Activated CD4-positive, alpha-beta T cell treated with anti-CD3 and anti-CD28 coated beads for 1 hour (primary cell): ENCODE measurements around the gene ENOX1.
"Not testable (repeated sequence)": the region's sequence is repeated elsewhere in the genome, so short reads cannot be mapped to it uniquely, and the experiment has no call there.

Experiments used
- DNase-seq: peaks from one replicate; pipeline ENCODE4 v3.0.0-alpha.2; 2020

The ENOX1 gene

DNA sequence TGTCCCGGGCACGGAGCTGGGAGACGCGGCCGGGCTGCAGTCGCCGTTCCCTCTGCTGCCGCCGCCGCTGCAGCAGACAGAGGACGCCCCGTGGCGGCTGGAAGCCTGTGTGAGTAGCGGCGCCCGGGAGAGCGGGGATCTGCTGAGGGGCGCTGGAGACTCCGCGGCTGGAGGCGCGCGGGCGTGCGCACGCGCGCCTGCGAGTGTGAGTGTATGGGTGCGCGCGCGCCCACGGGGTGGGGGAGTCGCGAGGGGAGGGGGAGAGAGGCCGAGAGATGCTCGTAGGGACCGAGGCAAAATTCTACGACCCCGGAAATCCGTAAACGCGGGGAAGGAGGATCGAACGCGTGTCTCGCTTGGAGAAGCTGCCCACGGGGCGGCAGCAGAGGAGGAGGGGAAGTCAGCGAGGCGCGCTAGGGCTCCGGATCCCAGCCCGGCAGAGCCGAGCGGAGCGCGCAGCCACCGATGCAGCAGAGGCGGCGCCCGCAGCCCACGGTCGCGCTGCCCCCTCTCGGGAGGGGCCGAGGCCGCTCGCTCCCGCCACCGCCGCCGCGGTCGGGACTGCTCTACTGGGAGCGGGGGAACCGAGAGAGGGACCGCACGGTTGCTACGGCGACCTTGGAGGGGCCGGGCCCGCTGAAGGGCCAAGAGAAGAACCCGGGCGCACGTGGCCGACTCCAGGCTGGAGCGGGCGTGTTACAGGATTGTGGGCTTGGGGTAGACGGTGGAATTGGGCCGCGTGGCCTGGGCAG is at the start of gene ENOX1:
TSS of gene ENOX1 (minus strand) at position 207 of the 752 bp plus-strand sequence.
- DNase-seq, result no peak

DNA sequence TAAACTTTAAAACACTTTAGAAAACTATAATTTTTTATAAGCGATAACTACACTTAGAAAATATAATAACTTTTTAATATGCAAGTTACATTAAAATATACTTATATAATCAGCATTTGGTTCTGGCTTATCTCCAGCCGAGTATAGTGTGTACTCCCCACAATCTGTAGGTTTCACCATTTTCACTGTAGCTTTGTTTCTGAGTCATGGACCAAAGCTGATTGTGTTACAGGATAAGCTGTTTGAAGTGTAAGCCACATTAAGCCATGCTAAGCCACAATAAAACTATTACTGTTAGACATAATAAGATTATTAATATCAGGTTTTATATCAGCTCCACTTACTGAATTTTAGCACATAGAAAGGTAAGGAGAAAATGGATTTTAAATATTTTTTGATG is 48.9 kb upstream of the ENOX1 start:
- DNase-seq, result no peak

DNA sequence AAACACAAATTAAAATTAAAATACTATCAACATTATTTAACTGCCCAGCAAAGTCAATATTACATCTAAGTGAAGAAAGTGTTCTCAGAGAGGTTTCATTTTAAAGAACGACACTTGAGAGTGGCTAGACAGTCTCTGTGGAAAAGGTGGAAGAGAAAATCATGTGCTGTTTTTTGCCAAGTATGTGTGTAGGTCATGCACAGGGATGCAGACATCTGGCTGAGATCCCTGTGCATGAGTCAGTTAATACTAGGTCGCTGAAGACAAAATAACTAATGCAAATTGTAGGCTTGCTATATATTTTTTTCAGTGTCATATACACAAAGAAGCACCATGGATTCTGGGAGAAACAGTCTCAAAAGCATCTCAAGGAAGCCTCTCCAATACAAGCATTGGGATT is 44.3 kb upstream of the ENOX1 start:
- no peak for DNase-seq

DNA sequence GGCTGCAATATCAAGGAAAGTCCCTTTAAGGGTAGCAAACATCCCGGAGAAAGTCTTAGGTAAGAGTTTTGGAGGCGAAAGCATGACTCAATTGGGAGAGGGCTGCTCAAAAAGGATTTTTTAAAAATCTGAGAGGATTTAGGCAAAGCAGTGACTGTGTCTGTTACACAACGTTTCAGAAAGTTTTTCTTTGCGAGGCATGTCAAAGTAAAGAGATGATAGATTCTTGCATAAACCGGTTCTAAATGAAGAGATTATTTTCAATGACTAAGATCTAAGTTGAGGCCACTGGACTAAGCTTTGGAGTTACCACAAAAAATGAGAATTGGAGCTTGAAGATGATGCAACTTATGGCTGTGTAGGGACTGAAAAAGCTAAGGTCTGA is 43.7 kb upstream of the ENOX1 start:
- DNase-seq, result no peak

DNA sequence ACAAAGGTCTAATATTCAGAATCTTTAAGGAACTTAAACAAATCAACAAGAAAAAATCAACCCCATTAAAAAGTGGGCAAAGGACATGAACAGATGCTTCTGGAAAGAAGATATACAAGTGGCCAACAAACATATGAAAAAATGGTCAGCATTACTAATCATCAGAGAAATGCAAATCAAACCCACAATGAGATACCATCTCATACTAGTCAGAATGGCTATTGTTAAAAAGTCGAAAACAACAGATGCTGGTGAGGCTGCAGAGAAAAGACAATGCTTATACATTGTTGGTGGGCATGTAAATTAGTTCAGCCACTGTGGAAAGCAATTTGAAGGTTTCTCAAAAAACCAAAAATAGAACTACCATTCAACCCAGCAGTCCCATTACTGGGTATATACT is 37.9 kb upstream of the ENOX1 start:
- not testable (repeated sequence) for DNase-seq

DNA sequence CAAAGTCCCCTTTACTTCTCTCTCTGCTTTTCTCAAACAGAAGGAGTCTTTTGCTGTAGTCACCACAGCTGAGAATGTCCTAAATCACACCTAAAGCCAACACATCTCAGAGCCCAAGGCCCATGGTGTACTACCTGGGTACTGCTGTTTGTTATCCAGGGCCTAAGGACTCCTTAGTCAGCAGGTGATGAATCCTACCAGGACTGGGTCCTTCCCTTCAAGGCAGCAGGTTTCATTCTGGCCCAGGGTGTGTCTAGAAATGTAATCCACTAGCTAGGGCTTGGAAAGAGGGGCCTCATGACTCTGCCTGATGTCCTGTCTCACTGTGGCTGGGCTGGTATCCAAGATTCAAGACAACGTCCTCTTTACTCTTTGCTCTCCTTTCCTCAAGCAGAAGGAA is 36.2 kb upstream of the ENOX1 start:
- DNase-seq, result no peak

DNA sequence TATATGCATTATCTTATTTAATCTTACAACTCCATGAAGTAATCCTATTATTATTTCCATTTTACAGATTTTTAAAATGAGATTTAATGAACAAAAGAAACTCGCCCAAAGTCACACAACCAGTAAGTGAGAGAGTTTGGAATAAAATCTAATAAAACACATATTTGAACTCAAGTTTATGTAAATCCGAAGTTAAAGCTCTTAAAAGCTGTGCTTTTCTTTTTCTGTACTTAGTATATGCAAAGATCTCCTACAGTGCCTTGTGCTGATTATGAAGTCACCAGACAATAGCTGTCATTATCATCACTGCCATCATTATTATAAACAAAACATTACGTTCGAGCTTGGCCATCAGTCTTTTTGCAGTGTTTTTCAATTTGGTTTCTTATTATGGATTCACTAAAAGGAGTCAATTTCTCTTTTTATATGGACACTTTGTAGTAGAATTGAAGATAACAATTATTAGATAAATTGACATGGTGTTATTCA is 29.7 kb upstream of the ENOX1 start:
- no peak for DNase-seq

DNA sequence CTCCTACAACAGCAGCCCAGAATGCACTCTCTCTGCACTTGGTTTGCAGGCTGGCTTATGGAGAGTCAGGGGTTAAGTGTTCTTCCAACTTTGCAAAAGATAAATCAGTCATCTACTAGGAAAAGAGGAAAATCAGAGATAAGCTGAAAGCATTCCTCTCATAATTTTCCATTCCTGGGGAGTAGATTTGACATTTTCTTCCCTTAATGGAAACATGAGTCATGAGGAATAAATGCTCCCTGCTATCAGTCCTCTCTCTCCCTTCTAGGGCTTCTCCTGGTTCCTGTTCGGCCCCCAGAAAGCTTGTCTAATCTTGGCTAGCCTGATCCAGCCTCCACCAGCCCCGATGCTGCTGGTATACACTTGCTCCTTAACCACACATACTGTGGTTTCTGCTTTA is 28.4 kb upstream of the ENOX1 start:
- no peak for DNase-seq

DNA sequence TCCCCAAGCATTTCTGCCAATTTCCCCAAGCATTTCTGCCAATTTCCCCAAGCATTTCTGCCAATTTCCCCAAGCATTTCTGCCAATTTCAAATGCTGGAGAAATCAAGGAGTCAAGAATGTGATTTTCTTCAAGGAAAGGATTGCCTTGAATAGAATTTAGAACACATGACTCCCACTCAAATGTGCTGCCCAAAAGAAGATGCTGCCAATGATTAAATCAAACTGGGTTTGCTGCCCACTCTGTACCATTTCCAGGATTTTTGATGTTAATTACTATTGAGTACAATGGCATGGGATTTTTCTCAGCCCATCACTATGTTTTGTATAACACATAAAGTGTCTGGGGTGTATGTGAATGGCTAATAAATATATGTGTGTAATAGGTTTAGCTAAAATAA is 21.9 kb upstream of the ENOX1 start:
- DNase-seq, result no peak

DNA sequence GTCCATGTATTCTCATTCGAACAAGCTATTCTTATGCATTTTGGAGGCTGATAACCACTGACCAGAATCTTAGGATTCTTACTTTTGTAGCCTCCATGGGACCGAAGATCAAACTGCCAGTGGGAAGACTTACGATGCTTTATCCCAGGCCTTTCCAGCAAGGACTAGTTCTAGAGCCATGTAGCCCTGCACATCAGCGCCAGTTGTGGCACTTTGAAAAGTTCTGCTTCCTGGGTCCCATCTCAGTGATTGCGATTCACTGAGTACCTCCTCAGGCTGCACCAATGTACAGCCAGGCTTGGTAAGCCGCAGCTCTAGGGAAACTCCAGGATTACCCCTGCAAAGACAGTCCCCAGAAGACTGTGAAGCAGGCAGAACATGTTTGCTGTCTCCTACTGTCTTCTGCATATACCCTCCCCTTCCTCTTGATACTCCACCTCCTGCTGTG is 18.9 kb upstream of the ENOX1 start:
- no peak for DNase-seq

DNA sequence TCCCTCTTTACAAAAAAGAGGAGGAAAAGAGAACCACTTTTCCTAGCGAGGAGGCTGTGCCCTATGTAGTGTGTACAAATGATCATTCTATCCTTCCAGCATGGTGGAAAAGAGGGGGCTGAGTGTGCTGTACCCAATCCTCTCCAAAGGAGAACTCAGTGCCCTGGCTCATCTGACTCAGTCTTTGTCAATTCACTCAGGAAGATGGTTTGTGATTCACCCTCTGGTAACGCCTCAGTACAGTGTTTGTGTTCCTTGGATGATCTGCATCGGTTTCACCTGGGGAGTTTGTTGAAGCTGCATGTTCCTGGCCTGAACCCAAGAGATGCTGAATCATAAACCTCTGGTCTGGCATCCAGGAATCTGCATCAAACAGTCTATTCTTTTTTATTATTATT is 18.3 kb upstream of the ENOX1 start:
- DNase-seq, result no peak

DNA sequence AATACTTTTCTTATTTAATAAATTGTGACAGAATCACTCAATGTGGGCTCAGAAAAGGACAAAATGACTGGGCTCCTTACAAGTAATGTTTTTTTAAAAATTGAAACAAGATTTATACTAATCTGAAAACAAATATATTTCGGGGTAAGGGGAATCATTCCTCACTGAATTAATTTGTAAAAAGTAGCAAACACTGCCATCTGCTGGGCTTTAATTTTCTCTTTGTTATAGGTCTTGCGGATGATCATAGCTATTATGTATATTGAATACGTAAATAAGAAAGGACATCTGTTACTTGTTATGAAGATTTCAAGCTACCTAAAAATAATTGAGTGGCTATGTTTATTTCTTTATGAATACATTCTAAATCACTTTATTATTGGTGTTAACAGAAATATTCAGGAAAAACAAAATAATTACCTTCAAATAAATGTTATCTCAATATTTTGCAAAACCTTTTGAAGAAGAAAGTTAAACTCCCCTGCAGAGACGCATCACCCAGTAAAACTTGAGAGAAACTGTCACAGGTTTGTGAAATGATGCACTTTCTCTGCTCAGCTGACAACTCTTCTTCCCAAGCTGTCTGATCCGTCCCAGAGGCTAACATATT is 17.8 kb upstream of the ENOX1 start:
- DNase-seq, result no peak

DNA sequence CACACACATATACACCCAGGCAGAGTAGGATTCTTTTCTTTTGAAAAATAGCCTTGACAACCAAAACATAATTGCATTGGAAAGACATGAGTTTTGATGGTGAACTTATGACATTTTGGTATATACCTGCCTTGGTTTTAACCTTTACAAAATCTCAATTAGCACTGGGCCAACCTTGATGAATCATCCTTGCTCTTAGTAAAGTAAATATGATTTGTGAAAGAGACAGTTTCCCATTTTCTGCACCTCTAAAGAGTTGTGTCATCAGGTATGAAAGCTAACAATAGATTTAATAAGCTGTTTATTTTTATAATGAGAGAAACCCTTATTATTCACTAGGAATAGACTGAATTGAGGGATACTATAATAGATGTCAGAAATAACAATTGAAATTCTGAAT is 15.7 kb upstream of the ENOX1 start:
- no peak for DNase-seq

DNA sequence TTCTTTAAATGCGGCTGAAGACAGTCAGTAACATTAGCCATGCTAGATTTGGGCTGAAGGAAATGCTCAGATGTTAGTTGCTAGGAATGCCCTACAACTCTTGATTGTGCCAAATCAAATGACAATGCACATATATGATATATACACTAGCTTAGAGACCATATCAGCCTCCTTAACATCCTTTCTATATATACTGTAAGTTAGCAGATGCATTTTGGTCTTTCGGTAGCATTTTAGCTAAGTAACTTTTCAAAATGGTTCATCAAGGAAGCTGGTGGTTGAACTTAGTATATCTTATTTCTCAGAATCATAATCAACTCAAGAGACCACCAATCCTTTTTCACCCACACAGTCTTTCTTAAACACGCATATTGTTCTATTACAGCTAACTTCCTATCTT is 14.1 kb upstream of the ENOX1 start:
- no peak for DNase-seq

DNA sequence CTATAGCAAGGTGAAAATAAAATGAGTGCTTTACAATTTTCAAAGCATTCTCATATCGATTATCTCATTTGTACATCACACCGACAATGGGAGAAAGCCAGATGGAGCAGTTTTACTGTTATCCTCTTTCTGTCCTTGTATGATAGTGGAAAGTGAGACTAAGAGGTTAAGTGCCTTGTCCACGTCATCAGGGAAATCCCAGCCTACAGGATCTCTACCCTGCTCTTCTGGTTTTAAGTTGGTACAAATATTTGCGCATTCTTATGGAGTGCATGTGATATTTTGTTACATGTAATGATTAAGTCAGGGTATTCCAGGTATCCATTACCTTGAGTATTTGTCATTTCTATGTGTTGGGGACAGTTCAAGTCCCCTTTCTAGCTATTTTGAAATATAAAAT is 12.4 kb upstream of the ENOX1 start:
- no peak for DNase-seq

DNA sequence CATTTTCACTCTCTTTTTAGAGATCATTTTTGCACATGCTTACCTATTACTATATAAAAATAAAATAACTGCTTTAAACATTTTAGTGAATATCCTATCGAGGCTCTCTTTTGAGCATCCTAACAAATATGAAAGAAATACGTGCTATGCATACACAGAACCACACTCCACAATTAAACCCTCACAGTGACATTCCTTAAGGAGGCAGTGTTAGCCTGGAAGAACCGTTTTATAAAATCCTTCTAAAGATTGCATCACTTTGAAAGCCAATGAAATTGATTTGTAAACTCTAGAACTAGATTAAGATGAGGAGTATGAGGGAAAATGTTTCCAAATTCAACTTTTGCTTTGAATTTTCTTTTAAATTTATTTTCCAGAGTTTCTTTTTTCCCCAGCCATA is 11.1 kb upstream of the ENOX1 start:
- DNase-seq, result no peak

DNA sequence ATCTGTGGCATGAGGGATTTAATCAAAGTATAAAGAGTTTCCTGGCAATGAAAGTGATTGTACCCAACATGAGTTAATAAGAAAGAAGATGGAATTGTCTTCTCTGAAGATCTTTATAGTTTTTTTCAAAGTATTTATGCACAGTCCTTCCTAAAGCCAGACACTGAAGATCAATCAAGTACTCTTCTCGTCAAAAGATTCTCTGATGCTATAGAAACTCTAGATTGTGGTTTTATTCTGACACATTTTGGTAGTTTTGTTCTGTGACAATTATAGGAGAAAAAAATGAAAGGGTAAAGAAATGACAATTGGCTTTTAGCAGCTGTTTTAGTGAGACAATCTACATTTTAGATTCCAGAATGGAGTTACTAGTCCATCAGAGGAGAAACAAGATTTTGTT is 10.4 kb upstream of the ENOX1 start:
- DNase-seq, result no peak

DNA sequence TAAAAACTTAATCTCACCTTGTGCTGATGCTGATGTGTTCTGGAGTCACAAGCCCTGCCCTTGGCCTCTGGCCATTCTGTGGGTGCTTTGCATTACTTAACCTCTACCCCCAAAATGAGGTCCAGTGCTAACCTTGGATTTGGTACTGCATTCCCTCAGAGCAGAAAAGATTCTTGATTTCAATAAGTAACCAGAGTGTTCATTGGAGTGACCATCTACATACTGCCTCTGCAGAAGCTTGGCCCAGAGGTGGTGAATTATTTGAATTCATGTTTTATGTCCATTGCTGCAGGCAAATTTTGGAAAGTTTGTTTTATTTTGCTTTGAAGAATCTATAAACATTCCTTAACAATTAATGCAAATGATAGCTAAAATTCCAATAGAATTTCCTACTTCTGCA is 7.6 kb upstream of the ENOX1 start:
- no peak for DNase-seq

DNA sequence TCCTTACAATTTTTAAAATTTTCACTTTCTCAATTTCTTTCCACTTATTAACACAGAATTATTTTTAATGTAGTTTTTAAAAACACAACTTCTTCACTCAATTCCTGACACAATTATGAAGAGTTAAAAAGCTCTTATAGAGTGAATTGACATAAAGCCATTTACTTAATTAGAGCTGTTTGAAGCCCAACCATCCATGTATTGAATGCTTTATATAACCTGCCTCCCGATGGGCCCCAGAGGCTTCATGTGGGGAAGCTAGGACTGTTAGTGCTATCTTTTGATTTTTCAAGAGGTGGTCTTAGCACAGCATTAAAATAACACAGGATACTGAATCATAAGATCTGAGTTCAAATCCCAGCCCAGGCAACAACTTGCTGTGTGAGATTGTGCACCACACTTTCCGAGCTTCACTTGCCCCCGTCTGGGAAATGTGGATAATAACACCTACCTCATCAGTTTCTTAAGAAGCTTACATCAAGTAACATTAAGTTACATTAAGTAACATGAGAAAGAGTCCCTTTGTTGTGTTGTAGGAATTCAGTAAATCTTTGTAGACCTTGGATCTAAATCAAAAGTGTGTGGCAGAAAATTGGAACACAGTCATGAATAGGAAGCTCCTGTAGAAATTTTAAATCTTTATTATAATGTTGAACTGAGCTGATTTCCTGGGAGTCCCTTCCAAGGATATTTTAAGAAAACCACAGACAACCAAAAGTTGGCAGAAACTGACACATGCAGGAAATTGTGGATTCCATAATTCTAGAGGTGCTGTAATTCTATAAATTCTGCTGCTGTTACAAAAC is 5.5 kb upstream of the ENOX1 start:
- no peak for DNase-seq

DNA sequence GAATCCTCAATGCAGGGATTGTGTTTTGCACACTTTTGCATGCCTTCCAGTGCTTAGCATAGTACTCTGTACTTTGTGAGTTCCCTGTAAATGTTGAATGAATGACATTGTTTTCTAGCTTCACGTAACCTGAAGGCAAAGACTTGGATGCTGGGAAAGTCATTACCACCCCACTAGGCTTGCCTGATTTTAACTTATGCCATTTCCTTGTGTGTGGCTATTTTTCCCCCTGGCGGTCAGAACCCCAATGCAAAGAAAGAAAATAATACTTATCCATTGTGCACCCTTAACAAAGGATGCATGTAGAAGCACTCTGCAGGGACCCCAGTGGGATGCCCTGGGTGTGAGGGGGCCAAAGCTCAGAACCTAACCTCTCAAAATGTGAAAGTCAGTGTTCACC is 1.2 kb upstream of the ENOX1 start:
- no peak for DNase-seq

DNA sequence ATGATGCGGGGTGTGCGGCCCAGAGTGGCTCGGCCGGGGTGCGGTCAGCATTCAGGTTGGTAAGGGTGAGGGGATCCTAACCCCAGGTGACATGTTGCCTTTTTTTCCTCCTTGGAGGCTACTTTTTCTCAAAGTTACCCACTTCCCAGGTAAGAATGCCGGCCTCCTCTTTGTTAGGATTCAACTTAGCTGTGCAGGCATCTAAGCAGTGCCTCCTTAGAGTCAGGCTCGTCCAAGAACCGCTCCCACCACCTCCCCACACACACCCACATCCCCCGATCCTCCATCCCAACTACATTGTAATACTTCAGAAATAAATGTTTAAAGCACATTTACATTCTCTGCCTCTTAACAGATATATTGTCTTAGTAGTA is 733 bp upstream of the ENOX1 start:
- DNase-seq, result no peak

DNA sequence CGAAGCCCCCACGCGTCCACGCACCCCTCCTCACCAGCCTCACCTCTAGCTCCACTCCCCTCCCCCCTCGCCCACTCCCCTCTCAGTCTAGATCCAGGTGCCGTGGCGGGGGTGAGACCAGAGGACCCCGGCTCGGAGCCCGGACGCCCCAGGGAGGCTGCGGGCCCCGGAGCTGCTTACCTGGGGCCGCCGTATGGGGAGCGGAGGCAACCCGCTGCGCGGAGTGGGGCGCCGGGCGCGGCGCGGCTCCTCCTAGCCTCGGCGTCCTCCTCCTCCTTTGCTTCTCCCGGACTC is 353 bp downstream of the ENOX1 start:
- no peak for DNase-seq

DNA sequence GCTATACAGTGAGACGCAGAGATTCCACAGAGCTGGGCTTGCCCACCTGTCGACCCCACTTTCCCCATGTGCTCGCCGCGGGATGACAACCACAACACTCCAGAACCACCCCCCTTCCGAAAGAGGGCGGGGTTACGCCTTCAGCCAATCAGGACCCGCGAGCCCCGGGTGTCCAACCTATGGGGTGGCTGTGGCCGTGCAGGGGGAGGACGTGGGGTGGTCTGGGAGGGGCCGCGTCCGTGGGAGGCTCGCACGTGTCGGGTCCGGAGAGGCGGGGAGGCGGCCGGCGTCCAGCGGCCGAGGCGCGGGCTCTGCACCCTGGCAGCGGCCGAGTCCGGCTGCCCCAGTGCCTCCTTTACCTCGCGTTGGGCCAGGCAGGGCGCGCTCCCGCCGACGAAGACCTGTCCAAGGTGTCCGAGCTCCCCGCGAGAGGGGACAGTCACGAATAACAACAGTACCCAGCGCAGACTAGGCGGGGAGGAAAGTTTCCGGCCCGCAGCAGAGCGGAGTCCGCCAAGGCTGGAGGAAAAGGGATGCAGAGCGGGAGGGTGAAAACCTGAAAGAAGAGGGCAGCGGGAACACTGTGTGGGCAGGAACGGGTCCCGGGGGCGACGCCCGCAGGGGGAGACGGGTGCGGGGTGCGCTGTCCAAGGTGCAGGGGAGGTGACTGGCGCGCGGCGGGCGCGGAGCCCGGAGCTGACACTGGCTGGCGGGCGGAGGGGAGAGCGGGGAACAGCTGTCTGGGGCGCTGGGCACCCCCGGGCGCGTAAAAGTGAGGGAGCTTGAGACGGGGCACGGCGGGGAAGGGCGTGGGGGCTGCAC is 911 bp downstream of the ENOX1 start:
- DNase-seq, result no peak
